Panc1 (cell line): ENCODE results near the gene E4F1. TPM values are rescaled to one million over a fixed set of nuclear protein-coding genes. Genes with fewer than 3 reads are reported as not detected.

Source experiments
- ATAC-seq: fragments of 200-7000 bp; cut with Tn5 transposase; 2 replicates; pipeline ENCODE4 v1.9.1; 2020; ENCODE audit warnings: mild to moderate bottlenecking, moderate library complexity
- BruUV-seq: library from RNA; stranded (reverse); fragments of 400-500 nt; replicated peaks from 2 replicates; lab custom pipeline; 2021; lab: Mats Ljungman, UMichigan
- CTCF ChIA-PET: fragments of 300-600 bp; sonication (Branson Sonifier 250); formaldehyde crosslinking; loops from one replicate; lab custom pipeline; 2022; ENCODE audit warnings: antibody characterized with exemption; lab: Charles Lee
- POLR2A ChIA-PET: fragments of 300-600 bp; sonication (Branson Sonifier 250); formaldehyde crosslinking; loops from one replicate; lab custom pipeline; 2022; ENCODE audit warnings: antibody characterized with exemption; lab: Charles Lee
- DNase-seq: peaks from one replicate; pipeline ENCODE4 v3.0.0-alpha.2; 2010; ENCODE audit warnings: low read depth, low spot score
- H3K27ac ChIP-seq: 2 replicates; pipeline ENCODE4 v1.5.1; 2011; ENCODE audit warnings: mild to moderate bottlenecking, low read length, inconsistent platforms
- H3K27me3 ChIP-seq: fragments of 200-500 bp; sonication (Bioruptor generic); 2 replicates; pipeline ENCODE4 v1.6.0; 2014; ENCODE audit warnings: low read length, inconsistent platforms; ENCODE audit not compliant: control insufficient read depth, insufficient read depth
- H3K36me3 ChIP-seq: fragments of 200-500 bp; sonication (Bioruptor generic); 2 replicates; pipeline ENCODE4 v1.5.1; 2014; ENCODE audit warnings: inconsistent platforms, mild to moderate bottlenecking, low read length, moderate library complexity; ENCODE audit not compliant: control insufficient read depth, insufficient read depth
- H3K4me1 ChIP-seq: 2 replicates; pipeline ENCODE4 v1.5.1; 2011; ENCODE audit warnings: inconsistent platforms, mild to moderate bottlenecking, low read length, moderate library complexity; ENCODE audit not compliant: control insufficient read depth, insufficient read depth
- H3K4me3 ChIP-seq, 2 experiments: 2 replicates each; pipeline ENCODE4 v1.5.1; 2011 to 2012; ENCODE audit warnings: low read depth in 2 of 2, low read length in 2 of 2, mild to moderate bottlenecking in 2 of 2, inconsistent platforms in 1 of 2, moderate library complexity in 1 of 2
- H3K9me3 ChIP-seq: fragments of 200-500 bp; sonication (Bioruptor generic); 2 replicates; pipeline ENCODE4 v1.5.1; 2014; ENCODE audit warnings: low read depth, mild to moderate bottlenecking, inconsistent platforms, low read length, moderate library complexity; ENCODE audit not compliant: control insufficient read depth, insufficient read depth
- POLR2AphosphoS5 ChIP-seq: IDR thresholded peaks from 2 replicates; pipeline ENCODE4 v1.6.1; 2012; ENCODE audit warnings: mild to moderate bottlenecking, low read depth, low read length, moderate library complexity
- REST ChIP-seq, 2 experiments: IDR thresholded peaks; 2 replicates each; pipeline ENCODE4 v1.6.1; 2011 to 2012; ENCODE audit warnings: low read depth in 2 of 2, control low read depth in 1 of 2, low read length in 1 of 2, mild to moderate bottlenecking in 1 of 2, moderate library complexity in 1 of 2; ENCODE audit not compliant: insufficient read depth in 1 of 2
- SIN3A ChIP-seq: IDR thresholded peaks from 2 replicates; pipeline ENCODE4 v1.6.1; 2012; ENCODE audit warnings: low read depth, mild to moderate bottlenecking, low read length, moderate library complexity, borderline replicate concordance; ENCODE audit not compliant: insufficient read depth
- TCF7L2 ChIP-seq: IDR thresholded peaks from 2 replicates; pipeline ENCODE4 v1.6.1; 2011; ENCODE audit warnings: mild to moderate bottlenecking, low read depth, low read length, inconsistent platforms
- in situ Hi-C: cut with HindIII; loops from 2 replicates; pipeline ENCODE4 v1.10.0; 2016; ENCODE audit warnings: low sequenced_read_pairs, low pct_unique_long_range_greater_than_20kb
- intact Hi-C: fragments of 100-400 bp; cut with micrococcal nuclease; formaldehyde crosslinking; loops from one replicate; pipeline ENCODE4 v1.10.0; 2022; ENCODE audit not compliant: unreplicated experiment
- total RNA-seq: library from RNA; stranded (reverse); gene quantifications from one replicate; pipeline ENCODE4 v1.2.1, GENCODE V29; 2021; ENCODE audit not compliant: unreplicated experiment
- TF ChIP-seq, protein P1 (sequence below): fragments of 450-650 bp; IDR thresholded peaks from 2 replicates; pipeline ENCODE4 v1.5.1; 2017; ENCODE audit warnings: mild to moderate bottlenecking

The E4F1 gene
- total RNA-seq, 1 experiment from 2014 or later, result 50.8 TPM

GRCh38 chr16:2280461-2280860 lies 57.1 kb downstream of the E4F1 start:
- DNase-seq (no peak), ATAC-seq (no peak)
- ChIA-PET CTCF (no interaction called here), POLR2A (no interaction called here)
- TF ChIP-seq REST (IDR thresholded peaks at IDR 0.05; ENCODE audit: insufficient read depth in 1 of 2, low read depth in 2 of 2, low read length in 1 of 2) (no peak), SIN3A (no peak), TCF7L2 (no peak), POLR2AphosphoS5 (no peak)
- TF ChIP-seq, protein P1, sequence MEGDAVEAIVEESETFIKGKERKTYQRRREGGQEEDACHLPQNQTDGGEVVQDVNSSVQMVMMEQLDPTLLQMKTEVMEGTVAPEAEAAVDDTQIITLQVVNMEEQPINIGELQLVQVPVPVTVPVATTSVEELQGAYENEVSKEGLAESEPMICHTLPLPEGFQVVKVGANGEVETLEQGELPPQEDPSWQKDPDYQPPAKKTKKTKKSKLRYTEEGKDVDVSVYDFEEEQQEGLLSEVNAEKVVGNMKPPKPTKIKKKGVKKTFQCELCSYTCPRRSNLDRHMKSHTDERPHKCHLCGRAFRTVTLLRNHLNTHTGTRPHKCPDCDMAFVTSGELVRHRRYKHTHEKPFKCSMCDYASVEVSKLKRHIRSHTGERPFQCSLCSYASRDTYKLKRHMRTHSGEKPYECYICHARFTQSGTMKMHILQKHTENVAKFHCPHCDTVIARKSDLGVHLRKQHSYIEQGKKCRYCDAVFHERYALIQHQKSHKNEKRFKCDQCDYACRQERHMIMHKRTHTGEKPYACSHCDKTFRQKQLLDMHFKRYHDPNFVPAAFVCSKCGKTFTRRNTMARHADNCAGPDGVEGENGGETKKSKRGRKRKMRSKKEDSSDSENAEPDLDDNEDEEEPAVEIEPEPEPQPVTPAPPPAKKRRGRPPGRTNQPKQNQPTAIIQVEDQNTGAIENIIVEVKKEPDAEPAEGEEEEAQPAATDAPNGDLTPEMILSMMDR, result no peak
- Histone ChIP-seq H3K4me3 (no peak overlapping the region), H3K36me3 (no peaks in the 10 kb centered on the region), H3K9me3 (no peaks in the 10 kb centered on the region), H3K27me3 (no peaks in the 10 kb centered on the region), H3K27ac (no peak overlapping the region), H3K4me1 (no peaks in the 10 kb centered on the region)
- intact Hi-C loops, result no loop called here
- in situ Hi-C loops, result no loop called here
- no TSS peak for BruUV-seq

DNA sequence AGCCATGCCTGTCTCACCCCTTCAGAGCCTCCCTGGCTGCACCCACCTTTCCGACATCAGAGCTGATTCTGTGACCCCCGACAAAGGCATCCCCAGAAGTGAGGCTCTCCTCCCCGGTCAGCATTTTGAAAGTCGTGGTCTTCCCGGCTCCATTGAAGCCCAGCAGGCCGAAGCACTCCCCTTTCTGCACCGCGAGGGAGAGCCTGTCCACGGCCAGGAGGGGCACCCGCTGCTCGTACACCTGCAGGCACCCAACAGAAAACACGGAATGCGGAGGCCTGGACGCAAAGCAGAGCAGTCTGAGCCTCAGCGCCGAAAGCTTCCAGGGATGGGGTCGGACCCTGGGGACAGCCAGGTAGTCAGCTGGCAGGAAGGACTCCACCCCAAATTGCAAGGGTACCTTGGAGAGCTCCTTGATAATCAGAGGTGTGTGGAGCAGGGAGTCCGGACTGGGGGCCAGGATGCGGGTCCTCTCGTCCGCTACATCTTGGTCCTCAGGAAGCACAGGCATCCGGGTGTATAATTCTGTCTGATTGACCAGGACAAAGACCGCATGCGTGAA lies 57.7 kb downstream of the E4F1 start:
- in situ Hi-C loops, result no loop called here
- H3K36me3 ChIP-seq, result no peaks in the 10 kb centered on the region
- BruUV-seq, result no TSS peak
- ATAC-seq (no peak), DNase-seq (no peak)
- H3K9me3 ChIP-seq, result no peaks in the 10 kb centered on the region
- CTCF ChIA-PET, result no interaction called here
- intact Hi-C loops, result no loop called here
- POLR2A ChIA-PET, result no interaction called here
- no peaks in the 10 kb centered on the region for H3K4me1 ChIP-seq
- no peak overlapping the region for H3K4me3 ChIP-seq
- no peak overlapping the region for H3K27ac ChIP-seq
- no peaks in the 10 kb centered on the region for H3K27me3 ChIP-seq
- TF ChIP-seq REST (IDR thresholded peaks at IDR 0.05; ENCODE audit: insufficient read depth in 1 of 2, low read depth in 2 of 2, low read length in 1 of 2), result peak; percentile 70 to 73
- no peak for TF ChIP-seq POLR2AphosphoS5
